Testis (tissue), 3 donors: ENCODE data around the gene LYSMD2. TPM values are rescaled to one million over a fixed set of nuclear protein-coding genes. Genes with fewer than 3 reads are reported as not detected.

Experiments used
- DNase-seq: peaks from one replicate; pipeline ENCODE4 v3.0.0-alpha.2; 2019
- H3K27ac ChIP-seq, 2 donors: fragments of 200-600 bp; sonication (generic); one replicate each; pipeline ENCODE4 v1.5.1; 2019
- H3K27me3 ChIP-seq: fragments of 200-600 bp; sonication (generic); one replicate; pipeline ENCODE4 v1.5.1; 2019
- H3K36me3 ChIP-seq: fragments of 200-600 bp; sonication (generic); one replicate; pipeline ENCODE4 v1.5.1; 2017; ENCODE audit warnings: low read depth; ENCODE audit errors: missing control alignments
- H3K4me1 ChIP-seq: fragments of 200-600 bp; sonication (generic); one replicate; pipeline ENCODE4 v1.5.1; 2019
- H3K4me3 ChIP-seq, 2 donors: fragments of 200-600 bp; sonication (generic); one replicate each; pipeline ENCODE4 v1.5.1; 2017 to 2019
- H3K9me3 ChIP-seq: fragments of 200-600 bp; sonication (generic); one replicate; pipeline ENCODE4 v1.5.1; 2017
- CTCF ChIP-seq, 3 experiments: fragments of 450-650 bp in 2 of 3; fragments of 200-600 bp in 1 of 3; sonication (generic) in 1 of 3; IDR thresholded peaks; one replicate each; pipeline ENCODE4 v1.5.1; 2016 to 2019; ENCODE audit warnings: antibody characterized with exemption in 3 of 3, mild to moderate bottlenecking in 2 of 3, moderate library complexity in 1 of 3
- POLR2A ChIP-seq: fragments of 450-650 bp; IDR thresholded peaks from one replicate; pipeline ENCODE4 v1.6.1; 2017; ENCODE audit warnings: antibody characterized with exemption, mild to moderate bottlenecking, moderate library complexity
- WGBS, 2 donors: methylation state at CpG; one replicate each; pipeline ENCODE4 v1.1.5; 2018; 5-methylcytosine and 5-hydroxymethylcytosine counted together
- intact Hi-C: fragments of 100-400 bp; cut with DNase I; formaldehyde crosslinking; loops from one replicate; pipeline ENCODE4 v1.15.1; 2023; ENCODE audit warnings: low total_unique reads
- polyA plus RNA-seq: library from polyadenylated mRNA; stranded (reverse); fragments of 350-450 nt; fragmentation: Illumina TruSeq; extraction: RNeasy Lipid Tissue Mini Kit (QIAGEN cat#74804); gene quantifications from one replicate; pipeline ENCODE4 v1.2.3, GENCODE V29; 2014; ENCODE audit warnings: low read depth, low replicate concordance; ENCODE audit not compliant: insufficient read depth
- total RNA-seq, 2 donors: library from RNA; depleted of rRNA; stranded (reverse); fragments of >200 nt; gene quantifications; one replicate each; pipeline ENCODE4 v1.2.3, GENCODE V29; 2016

LYSMD2 gene
- total and polyA plus RNA-seq, 3 donors from 2014 or later, result 18.7 to 21.1 (median 19.9) TPM

- H3K9me3 ChIP-seq, result no peaks in the 10 kb centered on the region
- no peaks in the 10 kb centered on the region for H3K27me3 ChIP-seq
- intact Hi-C loops, result no loop called here
- no peak for DNase-seq
- WGBS, 2 donors, result 0% methylated on average over 1 of the region's 1 CpG
- no peaks in the 10 kb centered on the region for H3K4me1 ChIP-seq
- H3K27ac ChIP-seq, result no peak overlapping the region
- no peak for TF ChIP-seq CTCF (IDR thresholded peaks at IDR 0.05)
- TF ChIP-seq POLR2A, result no peak
- H3K4me3 ChIP-seq, result no peak overlapping the region
- H3K36me3 ChIP-seq, result no peaks in the 10 kb centered on the region
These were observed 49.9 kb downstream of the LYSMD2 start for GRCh38 chr15:51687565-51687964.

GRCh38 chr15:51681303-51681963 is 56.0 kb downstream of the LYSMD2 start, which contains the start of gene SCG3:
Gene SCG3, plus strand, starts transcription at chr15:51681503. Its CDS starts 253 bp downstream, at chr15:51681756.
- DNase-seq, result peak; percentile 95
- H3K4me3 ChIP-seq, result peak within 1 kb of the TSS; percentile 34 to 41
- H3K4me1 ChIP-seq, result no peaks in the 10 kb centered on the region
- intact Hi-C loops, result no loop called here
- H3K27ac ChIP-seq, result no peak within 1 kb of the TSS
- H3K27me3 ChIP-seq, result no peaks in the 10 kb centered on the region
- 2 to 3% methylated on average over 29 to 38 of the region's 38 CpGs for WGBS, 2 donors
- no peak for TF ChIP-seq POLR2A
- TF ChIP-seq CTCF (IDR thresholded peaks at IDR 0.05), result no peak
- H3K9me3 ChIP-seq, result no peaks in the 10 kb centered on the region
- no peaks in the 10 kb centered on the region for H3K36me3 ChIP-seq

- H3K4me1 ChIP-seq, result no peaks in the 10 kb centered on the region
- DNase-seq, result no peak
- H3K27me3 ChIP-seq, result no peaks in the 10 kb centered on the region
- no peaks in the 10 kb centered on the region for H3K9me3 ChIP-seq
- H3K27ac ChIP-seq, result no peak overlapping the region
- intact Hi-C loops, result no loop called here
- H3K36me3 ChIP-seq, result no peaks in the 10 kb centered on the region
- TF ChIP-seq POLR2A (no peak), CTCF (IDR thresholded peaks at IDR 0.05) (no peak)
- H3K4me3 ChIP-seq, result no peak overlapping the region
- WGBS, 2 donors, result 48 to 50% methylated on average over 2 of the region's 2 CpGs
These were observed 57.1 kb downstream of the LYSMD2 start for GRCh38 chr15:51680321-51680720.

GRCh38 chr15:51678096-51678495 is 59.4 kb downstream of the LYSMD2 start:
- WGBS, 2 donors, result 77 to 86% methylated on average over 2 of the region's 2 CpGs
- intact Hi-C loops, result no loop called here

More at GRCh38 chr15:51678096-51678495, 59.4 kb downstream of the LYSMD2 start:
- H3K4me1 ChIP-seq, result no peaks in the 10 kb centered on the region
- DNase-seq, result no peak
- no peak overlapping the region for H3K27ac ChIP-seq
- TF ChIP-seq POLR2A, result no peak
- no peak for TF ChIP-seq CTCF (IDR thresholded peaks at IDR 0.05)
- no peaks in the 10 kb centered on the region for H3K9me3 ChIP-seq
- H3K27me3 ChIP-seq, result no peaks in the 10 kb centered on the region
- H3K36me3 ChIP-seq, result no peaks in the 10 kb centered on the region
- H3K4me3 ChIP-seq, result no peak overlapping the region
